HuH-7 (cell line): Measurements from ENCODE around the gene MGAT5B.
"Not testable (repeated sequence)": the region's sequence is repeated elsewhere in the genome, so short reads cannot be mapped to it uniquely, and the experiment has no call there.

Source experiments
- DNase-seq: peaks from one replicate; pipeline ENCODE4 v3.0.0; 2011; ENCODE audit warnings: low spot score

Gene MGAT5B

DNA sequence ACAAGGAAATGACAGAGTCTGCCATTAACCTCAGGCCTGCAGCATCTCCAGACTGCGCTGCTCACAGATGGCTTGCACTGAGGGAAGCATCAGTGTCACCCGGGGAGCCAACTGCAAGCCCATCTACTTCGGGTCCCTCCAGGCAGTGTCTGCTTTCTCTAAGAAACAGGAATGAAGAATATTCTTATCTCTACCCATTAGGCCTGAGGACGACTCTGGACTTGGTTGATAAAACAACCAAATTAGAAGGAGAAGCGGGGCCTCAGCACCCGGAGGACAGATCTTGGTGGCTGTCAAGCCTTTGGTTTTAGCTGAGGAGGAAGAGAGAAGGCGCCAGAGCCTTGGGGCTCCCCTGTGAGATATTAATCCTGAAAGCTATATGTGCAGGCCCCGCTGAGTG is 19.5 kb upstream of the MGAT5B start:
- no peak for DNase-seq

DNA sequence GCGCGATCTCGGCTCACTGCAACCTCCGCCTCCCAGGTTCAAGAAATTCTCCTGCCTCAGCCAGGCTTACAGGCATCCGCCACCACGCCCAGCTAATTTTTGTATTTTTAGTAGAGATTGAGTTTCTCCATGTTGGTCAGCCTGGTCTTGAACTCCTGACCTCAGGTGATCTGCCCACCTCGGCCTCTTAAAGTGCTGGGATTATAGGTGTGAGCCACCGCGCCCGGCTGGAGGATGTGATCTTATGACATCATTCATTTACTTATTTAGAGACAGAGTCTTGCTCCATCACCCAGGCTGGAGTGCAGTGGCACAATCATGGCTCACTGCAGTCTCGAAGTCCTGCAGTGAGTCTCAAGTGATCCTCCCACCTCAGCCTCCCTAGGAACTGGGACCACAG is 19.0 kb upstream of the MGAT5B start:
- not testable (repeated sequence) for DNase-seq

DNA sequence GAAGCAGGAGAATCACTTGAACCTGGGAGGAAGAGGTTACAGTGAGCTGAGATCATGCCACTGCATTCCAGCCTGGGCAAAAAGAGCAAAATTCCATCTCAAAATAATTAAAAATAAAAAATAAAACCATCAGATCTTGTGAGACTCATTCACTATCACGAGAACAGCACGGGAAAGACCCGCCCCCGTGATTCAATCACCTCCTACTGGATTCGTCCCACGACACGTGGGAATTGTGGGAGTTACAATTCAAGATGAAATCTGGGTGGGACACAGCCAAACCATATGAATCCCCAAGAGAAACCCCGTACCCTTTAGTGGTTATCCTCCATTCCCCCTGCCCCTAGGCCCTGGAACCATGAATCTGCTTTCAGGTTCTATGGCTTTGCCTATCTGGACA is 15.4 kb upstream of the MGAT5B start:
- no peak for DNase-seq

- DNase-seq: no peak
Observed at GRCh38 chr17:76855105-76855504, 13.1 kb upstream of the MGAT5B start.

DNA sequence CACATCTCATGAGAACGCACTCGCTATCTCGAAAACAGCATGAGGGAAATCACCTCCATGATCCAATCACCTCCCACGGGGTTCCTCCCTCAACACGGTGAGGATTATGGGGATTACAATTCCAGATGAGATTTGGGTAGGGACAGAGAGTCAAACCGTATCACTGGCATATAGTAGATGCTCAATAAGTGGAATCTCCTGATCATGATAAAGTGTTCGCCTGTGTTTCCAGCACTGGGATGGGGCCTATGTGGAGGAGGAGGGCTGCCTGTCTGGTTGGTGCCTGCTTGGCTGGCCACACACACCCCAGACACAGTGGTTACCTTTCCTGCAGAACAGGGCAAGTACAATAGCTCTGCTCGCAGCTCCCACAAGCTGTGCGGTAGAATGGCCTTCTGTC is 6.1 kb upstream of the MGAT5B start:
- DNase-seq: no peak

DNA sequence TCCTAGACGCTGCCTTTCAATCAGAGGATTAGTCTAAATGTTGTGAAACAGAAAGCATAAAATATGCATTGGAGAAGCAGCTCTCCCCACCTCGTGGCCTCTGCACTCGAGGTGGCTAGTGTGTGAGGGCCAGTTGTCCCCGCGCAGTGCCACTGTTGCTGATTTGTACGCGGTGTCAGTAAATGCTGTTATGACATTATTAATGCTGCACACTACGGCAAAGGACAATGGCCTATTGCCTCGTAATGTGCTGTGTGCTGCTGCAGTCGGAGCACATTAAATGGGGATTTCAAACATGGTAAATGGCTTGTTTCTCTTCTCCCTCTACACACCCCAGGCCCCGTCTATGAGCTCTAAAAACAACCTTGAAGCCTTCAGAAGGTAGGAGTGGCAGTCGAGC is 5.7 kb upstream of the MGAT5B start:
- DNase-seq: no peak

GRCh38 chr17:76864024-76864423 is 4.2 kb upstream of the MGAT5B start:
- DNase-seq: no peak

DNA sequence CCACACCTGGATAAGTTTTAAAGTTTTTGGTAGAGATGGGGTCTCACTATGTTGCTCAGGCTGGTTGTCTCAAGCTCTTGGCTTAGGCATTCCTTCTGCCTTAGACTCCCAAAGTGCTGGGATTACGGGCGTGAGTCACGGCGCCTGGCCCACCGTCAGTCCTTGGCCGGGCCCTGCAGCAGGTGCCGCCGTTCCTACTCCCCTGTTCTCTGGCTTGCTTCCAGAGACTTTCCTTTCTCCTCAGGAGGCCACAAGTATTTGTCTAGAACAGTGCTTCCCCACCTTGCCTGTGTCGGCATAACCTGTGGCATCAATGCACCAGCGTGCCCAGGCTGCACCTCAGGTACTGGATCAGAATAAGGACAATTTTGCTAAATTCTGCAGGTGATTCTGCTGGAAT is 3.0 kb upstream of the MGAT5B start:
- no peak for DNase-seq

DNA sequence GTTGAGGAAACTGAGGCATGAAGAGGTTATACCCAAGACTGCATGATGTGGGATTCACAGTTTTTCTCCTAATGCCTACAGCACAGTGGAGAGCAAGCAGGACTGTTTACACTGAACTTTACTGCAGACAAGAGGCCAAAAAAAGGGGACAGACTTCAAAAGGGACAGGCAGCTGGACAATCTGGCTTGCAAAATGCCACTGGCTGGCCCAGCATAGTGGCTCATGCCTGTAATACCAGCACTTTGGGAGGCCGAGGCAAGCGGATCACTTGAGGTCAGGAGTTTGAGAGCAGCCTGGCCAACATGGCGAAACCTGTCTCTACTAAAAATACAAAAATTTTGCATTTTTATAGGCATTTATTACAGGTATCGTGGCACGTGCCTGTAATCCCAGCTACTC is 2.0 kb upstream of the MGAT5B start:
- no peak for DNase-seq

DNA sequence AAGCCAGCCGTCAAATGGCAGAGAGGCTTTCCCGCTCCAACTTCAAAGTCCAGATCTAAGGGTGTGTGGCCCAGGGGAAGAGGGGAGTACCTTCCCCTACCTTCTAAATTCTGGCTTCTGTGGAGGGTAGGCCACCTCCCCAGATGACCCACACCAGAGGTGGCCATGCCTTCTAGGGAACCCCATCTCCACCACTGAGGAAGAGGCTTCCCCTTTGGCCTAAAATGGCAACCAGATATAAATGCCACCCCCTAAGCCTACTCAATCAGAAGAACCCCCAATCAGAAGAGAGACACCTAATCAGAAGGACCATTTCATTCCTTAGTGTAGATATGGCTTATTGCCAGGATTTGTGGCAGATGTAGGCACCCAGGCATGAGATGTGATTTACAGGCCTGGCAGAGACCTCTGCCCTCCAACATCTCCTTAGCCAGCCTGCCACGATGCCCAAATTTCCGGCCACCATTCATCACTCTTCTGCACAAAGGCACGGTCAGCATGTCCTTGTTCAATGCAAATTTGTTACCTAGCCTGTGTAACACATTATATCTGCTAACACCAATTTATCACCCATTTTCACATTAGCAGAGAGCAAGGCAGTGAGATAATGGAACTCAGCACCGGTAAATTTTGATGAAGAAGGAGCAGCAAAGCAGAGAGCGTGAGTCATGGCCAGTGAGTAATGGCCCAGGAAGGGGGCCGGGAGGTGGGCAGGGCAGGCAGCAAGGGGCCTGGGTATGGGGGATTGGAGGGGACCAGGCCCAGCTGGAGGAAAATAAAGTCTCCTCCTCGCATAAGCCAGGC is 1.2 kb upstream of the MGAT5B start:
- no peak for DNase-seq

DNA sequence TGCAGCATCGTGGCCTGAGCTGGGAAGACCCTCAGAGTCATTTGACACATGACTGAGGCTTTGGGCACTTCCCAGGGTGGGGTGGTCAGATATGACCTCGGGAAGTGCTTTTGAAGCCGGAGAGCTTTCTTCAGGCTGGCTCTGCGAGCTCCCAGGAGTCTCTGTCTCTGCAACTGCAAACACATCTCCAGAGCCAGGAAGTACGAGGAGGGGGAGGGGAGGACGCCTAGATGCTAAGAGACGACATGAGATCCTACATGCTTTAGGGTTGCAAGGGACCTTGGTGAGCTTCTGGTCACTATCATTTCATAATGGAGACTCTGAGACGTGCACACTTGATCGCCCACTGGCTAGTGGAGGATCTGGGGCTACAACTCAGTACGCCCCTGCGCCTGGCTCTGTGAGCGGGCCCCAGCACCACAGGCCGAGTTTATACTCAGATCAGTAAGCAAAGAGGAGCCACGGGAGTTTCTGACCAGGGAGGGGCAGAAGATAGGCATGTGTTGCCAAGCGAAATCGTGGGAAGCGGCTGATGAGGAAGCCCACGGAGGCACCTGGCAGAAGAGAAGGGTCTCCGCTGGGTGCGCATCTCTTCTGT is 527 bp upstream of the MGAT5B start:
- DNase-seq: no peak

- no peak for DNase-seq
Observed at GRCh38 chr17:76868669-76869495, 678 bp downstream of the MGAT5B start.

DNA sequence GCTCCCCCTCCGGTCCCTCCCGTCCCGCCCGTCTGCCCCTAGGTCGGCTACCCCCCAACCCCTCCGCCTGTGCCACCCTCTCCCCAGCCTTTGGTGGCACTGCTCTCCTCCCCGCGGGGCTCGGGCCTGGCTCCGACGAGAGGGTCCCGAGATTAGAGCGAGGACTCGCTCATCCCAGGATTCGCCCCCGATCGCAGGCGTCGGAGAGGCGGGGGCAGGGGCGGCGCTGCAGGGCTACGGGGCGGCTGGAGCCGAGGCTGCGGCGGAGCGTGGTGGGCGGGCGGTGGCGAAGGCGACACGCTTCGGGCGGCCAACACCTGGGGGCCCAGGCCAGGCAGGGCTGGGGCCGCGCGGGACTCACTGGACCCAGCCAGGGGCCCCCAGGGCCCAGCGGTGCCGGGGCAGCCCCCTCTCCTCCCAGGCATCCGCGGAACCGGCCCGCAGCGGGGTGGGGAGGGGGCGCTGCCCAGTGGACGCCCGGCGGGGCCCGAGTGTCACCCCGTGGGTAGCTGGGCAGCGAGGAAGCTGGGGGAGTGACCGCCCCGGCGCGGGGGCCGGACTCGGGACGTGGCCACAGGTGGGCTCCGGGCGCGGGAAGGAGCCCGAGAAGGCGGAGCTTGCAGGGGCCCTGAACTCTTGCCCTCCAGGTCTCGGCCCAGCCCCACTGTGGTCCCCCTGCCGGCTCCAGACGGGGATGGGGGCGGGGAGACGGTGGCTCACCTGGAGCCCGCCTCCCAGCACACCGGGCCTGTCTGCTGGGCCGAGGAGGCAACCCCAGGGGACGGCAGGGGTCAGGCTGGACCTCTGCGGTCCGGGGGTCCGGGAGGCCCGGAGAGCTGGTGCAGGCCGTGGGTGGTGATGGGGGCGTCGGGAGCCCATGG is 1.5 kb downstream of the MGAT5B start:
- no peak for DNase-seq

GRCh38 chr17:76870377-76870714 is 2.1 kb downstream of the MGAT5B start:
- DNase-seq: no peak

- DNase-seq: no peak
Observed at GRCh38 chr17:76871668-76872067, 3.5 kb downstream of the MGAT5B start.

- no peak for DNase-seq
Observed at GRCh38 chr17:76872221-76872873, 4.1 kb downstream of the MGAT5B start.

- no peak for DNase-seq
Observed at GRCh38 chr17:76872874-76873221, 4.6 kb downstream of the MGAT5B start.

GRCh38 chr17:76873856-76874255 is 5.7 kb downstream of the MGAT5B start:
- DNase-seq: no peak

DNA sequence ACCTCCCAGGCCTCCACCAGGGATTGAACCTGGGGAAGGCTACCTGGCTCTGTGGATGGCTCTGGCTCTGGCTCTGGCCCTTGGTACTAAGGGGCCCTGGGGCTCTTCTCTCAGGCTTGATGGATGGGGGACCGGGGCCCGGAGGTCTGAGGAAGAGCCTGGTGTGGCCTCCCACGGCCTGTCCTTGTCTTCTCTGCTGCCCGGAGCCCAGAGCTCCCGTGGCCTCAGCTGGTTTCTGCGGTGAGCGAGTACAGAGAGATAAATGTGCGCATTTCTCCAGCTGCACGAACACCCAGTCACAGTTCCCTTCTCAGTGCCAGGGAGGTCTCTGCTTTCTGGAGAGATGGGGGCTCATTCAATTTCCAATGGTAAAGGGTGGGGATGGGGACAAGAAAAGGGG is 9.2 kb downstream of the MGAT5B start:
- DNase-seq: no peak

- no peak for DNase-seq
Observed at GRCh38 chr17:76878568-76878967, 10.4 kb downstream of the MGAT5B start.

DNA sequence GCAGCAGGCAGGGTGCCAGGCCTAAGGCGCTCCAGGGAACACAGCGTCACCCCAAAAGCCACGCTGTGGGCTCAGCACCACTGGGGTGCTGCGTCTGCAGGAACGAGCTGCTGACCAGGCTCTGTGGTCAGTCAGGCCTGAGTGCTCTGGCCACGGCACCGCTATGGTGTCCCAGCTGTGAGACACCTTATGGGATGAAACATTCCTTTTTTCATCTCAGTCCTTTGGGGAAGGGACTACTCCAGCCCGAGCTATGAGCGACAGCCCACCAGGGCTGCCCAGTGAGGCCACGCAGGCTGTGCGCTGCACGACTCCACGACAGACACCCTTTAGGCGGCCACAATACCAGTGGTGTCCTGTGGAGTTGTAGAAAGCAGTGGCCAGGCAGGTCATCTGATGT is 11.1 kb downstream of the MGAT5B start:
- DNase-seq: no peak

DNA sequence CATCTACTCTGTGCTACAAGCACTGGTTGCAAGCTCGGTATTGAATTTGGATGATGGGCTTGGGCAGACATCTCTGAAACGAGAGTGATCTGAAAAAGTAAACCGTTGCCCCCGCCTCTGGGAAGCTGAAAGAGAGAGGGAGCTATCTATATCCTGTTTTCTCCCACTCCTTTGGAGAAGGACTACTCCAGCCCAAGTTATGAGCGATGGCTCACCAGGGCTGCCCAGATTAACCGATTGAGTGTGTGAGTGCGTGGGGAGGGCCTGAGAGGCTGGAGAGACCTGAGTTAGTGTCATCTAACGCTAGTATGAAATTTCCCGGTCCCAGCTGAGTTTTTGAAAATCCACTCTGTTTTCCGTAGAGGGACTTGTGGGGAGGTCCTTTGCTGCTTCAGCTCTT is 11.5 kb downstream of the MGAT5B start:
- DNase-seq: no peak
